Activated CD4-positive, alpha-beta T cell treated with anti-CD3 and anti-CD28 coated beads for 1 hour (primary cell): Measurements from ENCODE around the gene SLX9.
"Not testable (repeated sequence)": the region's sequence is repeated elsewhere in the genome, so short reads cannot be mapped to it uniquely, and the experiment has no call there.

Experiments used
- DNase-seq: peaks from one replicate; pipeline ENCODE4 v3.0.0-alpha.2; 2020

The SLX9 gene

DNA sequence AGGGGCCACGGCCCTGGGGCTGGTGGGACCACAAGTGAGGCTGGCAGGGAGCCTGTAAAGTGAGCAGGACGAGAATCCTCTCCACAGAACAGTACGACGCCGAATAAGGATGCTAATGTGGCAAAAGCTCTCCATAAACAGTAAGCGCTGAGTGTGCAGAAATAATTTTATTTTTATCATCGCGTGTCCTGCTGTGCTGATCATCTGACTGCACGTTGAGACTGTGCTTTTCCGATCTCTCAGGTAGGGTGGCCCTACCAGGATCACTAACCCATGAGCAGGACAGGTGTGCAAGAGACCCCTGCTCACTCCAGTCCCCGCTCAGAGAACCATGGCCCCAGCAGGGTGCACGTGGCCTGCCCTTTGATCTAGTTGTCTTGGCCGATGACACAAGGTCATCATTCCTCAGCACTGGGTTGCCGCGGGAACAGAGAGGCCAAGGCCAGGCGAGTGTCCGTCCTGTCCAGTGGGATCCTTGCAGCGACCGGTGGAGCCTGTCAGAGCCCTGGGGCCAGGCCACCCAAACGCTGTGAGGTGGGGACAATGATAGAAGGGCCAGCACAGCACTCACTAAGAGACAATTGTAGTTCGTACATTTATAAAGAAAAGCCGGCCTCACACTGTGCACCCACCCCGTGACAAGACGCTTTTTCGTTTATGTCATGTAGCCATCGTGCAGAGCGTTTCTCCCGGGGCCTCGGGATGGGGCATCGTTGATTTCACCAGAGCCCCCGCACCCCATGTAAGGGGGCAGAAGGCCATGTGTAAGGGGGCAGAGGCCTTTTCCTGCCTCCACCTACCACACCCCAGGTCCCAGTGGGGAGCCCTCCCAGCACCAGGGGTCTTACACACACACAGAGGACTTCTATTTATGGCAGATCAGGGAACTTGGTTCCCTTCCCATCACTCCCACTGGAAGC, 81.9 kb downstream of the SLX9 start:
- no peak for DNase-seq

DNA sequence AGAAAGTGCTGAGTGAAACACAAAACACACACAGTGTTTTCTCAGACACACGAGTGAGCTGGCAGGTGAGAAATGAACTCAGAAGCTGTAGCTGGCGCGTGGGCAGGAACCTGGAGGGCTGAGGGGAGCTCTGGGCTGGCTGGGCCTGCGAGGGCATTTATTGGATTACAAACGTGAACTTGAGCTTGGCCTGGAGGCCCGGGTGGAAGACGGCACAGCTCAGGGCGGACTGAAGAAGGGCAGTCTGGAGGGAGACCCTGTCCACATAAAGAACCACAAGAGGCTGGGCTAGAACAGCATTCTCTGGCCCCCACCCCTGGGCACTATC, 82.5 kb downstream of the SLX9 start:
- DNase-seq, result no peak

DNA sequence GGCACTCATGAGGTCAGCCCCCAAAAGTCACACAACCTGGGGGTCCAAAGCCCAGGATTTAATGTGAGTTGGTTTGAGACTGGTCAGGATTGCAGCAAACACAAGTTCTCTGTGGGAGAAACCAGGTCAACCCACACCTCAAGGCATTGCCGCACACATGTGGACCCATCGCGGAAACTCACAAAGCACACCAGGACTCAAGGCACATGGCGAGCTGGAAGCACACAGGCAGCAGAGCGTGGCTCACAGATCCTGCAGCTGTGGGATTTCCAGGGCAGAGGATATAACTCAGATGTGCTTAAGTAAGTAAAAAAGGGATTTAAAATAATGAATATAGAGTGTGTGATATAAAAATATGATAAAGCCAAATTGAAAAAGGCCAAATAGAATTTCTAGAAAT, 82.9 kb downstream of the SLX9 start:
- DNase-seq, result no peak

DNA sequence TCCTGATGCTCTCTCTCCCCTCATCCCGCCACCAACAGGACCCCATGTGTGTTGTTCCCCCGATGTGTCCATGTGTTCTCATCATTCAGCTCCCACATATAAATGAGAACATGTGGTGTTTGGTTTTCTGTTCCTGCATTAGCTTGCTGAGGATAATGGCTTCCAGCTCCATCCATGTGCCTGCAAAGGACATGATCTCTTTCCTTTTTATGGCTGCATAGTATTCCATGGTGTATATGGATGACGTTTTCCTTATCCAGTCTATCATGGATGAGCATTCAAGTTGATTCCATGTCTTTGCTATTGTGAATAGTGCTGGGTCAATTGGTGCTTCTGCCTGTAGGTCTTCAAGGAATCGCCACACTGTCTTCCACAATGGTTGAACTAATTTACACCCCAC, 84.7 kb downstream of the SLX9 start:
- not testable (repeated sequence) for DNase-seq

DNA sequence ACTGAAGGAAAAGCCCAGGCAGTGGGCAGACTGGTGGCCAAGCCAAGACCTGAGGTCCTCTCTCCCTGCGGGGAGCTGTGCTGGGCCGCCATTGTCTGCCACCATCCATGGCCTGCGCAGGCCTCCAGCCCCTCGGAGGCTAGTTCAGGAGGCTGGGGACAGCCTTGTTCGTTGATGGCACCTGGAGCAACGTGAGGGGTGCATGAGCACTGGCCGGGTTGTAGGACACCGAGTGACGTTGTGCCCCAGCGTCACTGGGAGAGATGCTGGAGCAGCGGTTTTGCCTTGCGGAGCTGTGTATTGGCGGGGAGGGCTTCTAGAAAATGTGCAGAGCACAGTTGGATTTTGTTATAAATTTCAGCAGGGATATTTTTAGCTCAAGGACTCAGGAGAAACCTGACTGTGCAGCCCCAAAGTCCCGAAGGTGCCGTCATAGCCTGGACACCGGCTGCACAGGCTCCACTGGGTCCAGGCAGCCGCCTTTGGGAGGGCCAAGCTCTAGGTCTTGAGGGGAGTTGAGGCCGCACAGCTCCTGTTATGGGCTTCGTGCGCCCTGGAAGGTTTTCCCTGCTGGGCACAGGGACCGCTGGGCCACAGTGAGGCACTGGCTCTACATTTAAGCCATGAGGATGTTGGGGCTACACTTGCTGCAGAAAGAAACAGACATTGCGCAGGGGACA, 86.4 kb downstream of the SLX9 start:
- DNase-seq, result no peak
